Measurements from ENCODE around the gene NR3C1.

Gene NR3C1

GRCh38 chr5:143315929-143316328, 87.6 kb downstream of the NR3C1 start:
- FAIRE-seq (no peak), DNase-seq (ENCODE audit: insufficient read length, low spot score) (no peak)

DNA sequence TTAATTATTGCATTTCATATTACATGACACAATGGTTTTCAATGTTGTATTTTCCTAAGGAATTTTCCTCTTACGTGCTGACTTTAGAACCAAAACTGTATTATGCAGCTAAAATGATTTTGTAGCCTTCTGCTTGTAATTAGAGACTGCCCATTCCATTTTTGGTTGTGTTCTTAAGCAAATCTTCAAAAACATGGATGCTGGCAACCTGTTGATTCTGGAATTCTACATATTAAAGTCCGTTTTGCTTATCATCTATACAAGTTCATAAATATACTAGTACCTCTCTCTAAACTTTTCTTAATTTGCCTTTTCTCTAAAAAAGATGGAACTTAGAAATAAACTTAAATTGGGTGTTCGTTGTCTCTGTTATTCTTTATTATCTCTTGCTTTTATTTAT, 88.3 kb downstream of the NR3C1 start:
- DNase-seq (ENCODE audit: insufficient read length, low spot score), result no peak
- no peak for FAIRE-seq

DNA sequence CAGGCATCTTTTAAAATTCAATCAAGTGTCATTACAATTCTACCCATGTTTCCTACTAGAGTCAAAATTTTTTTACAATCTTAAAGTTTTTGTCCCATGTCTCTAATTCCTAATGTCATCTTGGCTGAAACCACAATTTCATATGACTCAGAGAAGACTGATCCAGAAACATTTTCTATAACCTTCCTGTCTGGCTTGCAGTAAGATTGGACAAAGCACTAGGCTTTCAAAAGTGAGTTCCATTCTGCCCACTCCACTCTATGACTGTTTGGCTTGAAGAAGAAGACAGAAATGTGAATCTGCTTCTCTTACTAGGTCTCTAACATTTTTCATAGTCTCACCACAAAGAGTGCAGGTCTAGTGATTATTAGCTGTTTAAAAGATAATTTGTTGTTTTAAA, 88.8 kb downstream of the NR3C1 start:
- DNase-seq (ENCODE audit: insufficient read length, low spot score) (no peak), FAIRE-seq (peak; percentile 71)

GRCh38 chr5:143314099-143314498, 89.4 kb downstream of the NR3C1 start:
- FAIRE-seq (peak; percentile 21), DNase-seq (ENCODE audit: insufficient read length, low spot score) (no peak)

- FAIRE-seq (peak; percentile 4), DNase-seq (ENCODE audit: insufficient read length, low spot score) (no peak)
Observed at GRCh38 chr5:143313298-143313852, 90.1 kb downstream of the NR3C1 start.

DNA sequence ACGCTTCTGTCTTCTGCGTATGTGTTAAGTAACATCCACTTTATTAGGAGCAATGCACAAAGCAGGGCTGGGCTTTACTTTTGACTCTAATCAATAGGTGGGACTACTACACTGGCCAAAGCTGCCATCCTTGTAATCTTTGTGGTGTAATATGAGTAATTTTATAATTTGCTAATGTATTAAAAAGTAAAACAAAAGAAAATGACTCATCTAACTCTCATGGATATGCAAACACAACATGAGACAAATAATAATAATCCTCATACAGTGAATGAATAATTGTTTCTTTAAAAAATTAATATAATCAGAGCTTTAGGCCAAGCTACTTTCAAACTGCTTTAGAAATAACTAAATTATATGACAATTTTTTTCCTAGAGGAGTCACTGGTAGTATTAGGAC, 90.7 kb downstream of the NR3C1 start:
- FAIRE-seq, result no peak
- DNase-seq (ENCODE audit: insufficient read length, low spot score), result no peak

GRCh38 chr5:143311955-143312354, 91.5 kb downstream of the NR3C1 start:
- DNase-seq (ENCODE audit: insufficient read length, low spot score), result no peak
- peak; percentile 75 for FAIRE-seq

DNA sequence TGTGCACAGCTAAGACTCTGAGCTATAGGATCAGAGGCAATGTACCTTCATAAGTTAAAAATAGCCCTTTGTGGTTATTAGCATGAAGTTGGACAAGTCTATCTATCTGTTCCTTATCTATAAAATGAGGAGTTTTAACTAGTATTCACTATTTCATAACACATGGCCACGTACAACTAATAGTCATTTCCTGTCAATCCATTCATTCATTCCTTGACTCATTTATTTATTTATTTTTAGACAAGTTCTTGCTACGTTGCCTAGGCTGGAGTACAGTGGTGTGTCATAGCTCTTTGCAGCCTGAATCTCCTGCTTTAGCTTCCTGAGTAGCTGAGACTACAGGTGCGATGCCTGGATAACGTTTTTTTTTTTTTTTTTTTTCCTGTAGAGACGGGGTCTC, 92.1 kb downstream of the NR3C1 start:
- DNase-seq (ENCODE audit: insufficient read length, low spot score), result no peak
- FAIRE-seq, result no peak

GRCh38 chr5:143309661-143310431, 93.6 kb downstream of the NR3C1 start:
- DNase-seq (ENCODE audit: insufficient read length, low spot score) (no peak), FAIRE-seq (no peak)

GRCh38 chr5:143308731-143309130, 94.8 kb downstream of the NR3C1 start:
- DNase-seq (ENCODE audit: insufficient read length, low spot score) (no peak), FAIRE-seq (no peak)

DNA sequence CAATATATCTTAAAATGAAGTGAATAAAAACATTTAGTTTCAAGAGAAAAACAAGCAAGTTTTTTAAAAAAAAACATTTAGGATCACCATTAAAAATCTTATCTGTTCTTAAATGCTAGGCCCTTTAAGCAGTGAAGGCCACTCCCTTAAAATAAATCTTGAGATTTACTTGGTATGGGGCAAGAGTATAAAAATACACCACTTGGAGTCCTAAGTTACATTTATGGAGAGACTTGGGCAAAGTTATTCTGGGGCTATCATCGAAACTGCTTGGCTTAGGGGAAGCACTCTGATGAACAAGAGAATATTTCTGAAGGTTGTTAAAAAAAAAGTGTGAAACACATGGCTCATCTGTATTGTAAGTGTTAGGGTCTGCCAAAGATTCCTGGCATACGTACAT, 97.4 kb downstream of the NR3C1 start:
- FAIRE-seq, result no peak
- DNase-seq (ENCODE audit: insufficient read length, low spot score), result no peak

- FAIRE-seq (no peak), DNase-seq (ENCODE audit: insufficient read length, low spot score) (no peak)
Observed at GRCh38 chr5:143304836-143305475, 98.5 kb downstream of the NR3C1 start.

GRCh38 chr5:143302341-143303045, 101.0 kb downstream of the NR3C1 start:
- peak; percentile 64 for FAIRE-seq
- no peak for DNase-seq (ENCODE audit: insufficient read length, low spot score)

GRCh38 chr5:143297756-143298155, 105.7 kb downstream of the NR3C1 start:
- DNase-seq (ENCODE audit: insufficient read length, low spot score) (no peak), FAIRE-seq (no peak)

GRCh38 chr5:143290125-143290524, 113.4 kb downstream of the NR3C1 start:
- FAIRE-seq (no peak), DNase-seq (ENCODE audit: insufficient read length, low spot score) (no peak)

DNA sequence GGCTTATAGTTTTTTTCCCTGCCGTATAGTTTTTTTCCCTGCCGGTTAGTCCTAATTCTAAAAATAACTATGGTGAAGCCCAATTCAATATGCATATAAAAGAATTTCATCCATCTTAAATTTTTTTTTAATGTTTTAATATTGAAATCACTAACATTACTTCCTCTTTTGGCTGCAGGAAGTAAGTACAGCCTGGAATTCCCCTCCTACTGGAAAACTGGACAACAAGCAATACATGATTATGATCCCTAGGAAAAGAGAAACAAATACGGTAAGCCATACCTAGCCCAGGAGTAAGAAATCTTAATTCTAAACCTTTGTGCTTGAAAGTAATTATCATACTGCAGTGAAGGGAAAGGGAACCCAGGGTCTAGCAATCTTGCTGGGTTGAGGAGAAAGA, 119.0 kb downstream of the NR3C1 start:
- FAIRE-seq (no peak), DNase-seq (ENCODE audit: insufficient read length, low spot score) (no peak)

DNA sequence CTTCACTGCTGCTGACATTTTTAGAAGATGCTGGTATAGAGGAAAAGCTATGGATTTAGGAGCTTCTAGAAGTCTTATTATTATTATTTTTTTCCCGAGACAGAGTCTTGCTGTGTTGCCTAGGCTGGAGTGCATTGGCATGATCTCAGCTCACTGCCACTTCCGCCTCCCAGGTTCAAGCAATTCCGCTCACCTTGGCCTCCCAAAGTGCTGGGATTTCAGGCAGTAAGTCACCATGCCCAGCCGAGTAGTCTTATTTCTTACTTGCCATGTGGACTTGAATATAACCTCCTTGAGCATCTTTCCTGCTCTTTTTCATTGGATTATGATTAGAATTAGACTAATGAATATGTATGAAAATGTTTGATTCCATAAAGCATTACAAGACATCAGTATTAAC, 119.5 kb downstream of the NR3C1 start:
- no peak for FAIRE-seq
- no peak for DNase-seq (ENCODE audit: insufficient read length, low spot score)

DNA sequence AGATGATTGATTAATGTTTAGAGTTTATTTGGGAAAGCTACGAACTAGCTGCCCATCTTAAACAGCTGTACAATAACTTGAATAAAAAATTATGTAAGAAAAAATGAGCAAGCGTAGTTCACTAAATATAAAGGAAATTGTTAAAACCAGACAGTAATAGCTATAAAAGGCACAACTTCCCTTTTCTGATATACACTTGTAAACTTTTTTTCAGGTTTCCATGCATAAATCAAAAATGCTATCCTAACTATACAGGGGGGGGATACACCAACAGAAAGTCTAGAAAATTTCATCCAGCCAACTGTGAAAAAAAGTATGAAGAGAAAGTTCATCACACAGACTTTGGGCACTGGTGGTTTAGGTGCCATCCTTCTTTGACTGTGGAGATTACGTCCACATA, 122.3 kb downstream of the NR3C1 start:
- FAIRE-seq (no peak), DNase-seq (ENCODE audit: insufficient read length, low spot score) (no peak)

GRCh38 chr5:143279698-143280097, 123.8 kb downstream of the NR3C1 start:
- DNase-seq (ENCODE audit: insufficient read length, low spot score), result no peak
- no peak for FAIRE-seq

DNA sequence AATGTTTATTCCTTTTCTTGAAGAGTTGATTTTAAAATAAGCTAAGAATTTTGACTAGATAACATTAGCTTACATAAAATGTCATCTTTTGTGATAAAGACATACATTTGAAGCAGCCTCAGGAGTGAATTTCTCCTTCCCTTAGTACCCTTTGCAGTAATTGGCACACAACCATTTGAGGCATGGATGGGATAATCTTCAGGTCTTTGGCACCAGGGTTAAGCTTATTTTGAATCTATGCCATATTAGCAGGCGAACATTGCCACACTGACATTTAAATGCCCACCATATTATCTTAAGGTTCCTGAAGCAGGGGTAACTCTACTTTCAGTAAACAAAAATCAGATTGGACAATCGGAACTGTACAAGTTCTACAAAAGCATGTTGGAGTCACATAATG, 126.0 kb downstream of the NR3C1 start:
- no peak for DNase-seq (ENCODE audit: insufficient read length, low spot score)
- FAIRE-seq, result no peak

DNA sequence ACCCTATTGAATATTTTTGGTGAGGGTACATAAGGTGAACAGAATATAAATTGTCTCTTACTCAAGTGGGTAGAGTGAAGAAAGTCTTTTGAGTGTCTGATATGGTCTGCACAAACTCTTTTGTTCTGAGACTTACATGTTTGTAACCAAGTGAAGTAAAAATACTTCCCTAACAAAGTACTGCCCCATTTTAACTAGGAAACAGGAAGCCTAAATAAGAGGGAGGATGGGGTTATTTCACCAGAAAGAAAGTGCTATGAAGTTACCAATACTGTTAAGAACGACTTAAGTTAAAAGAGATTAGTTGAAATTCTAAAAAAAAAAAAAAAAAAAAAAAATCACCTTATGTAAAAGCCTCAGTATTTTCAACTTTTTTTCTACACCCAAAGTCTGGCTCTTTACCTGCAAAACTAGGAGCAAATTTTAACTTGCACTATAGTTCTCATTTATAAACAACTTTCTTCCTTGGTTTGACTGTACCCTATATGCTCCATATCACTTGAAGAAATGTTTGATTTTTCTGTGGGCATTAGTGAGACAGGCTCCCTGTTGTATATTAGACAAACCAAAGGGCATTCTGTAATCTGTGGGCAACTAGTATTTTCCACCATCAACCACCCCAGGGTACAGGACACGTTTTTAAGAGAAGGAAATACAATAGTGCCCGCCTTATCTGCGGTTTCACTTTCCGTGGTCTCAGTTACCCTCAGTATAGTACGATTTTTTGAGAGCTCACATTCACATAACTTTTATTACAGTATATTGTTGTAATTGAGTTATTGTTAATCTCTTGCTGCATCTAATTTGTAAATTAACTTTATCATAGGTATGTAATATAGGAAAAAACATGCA, 127.7 kb downstream of the NR3C1 start:
- DNase-seq (ENCODE audit: insufficient read length, low spot score), result no peak
- no peak for FAIRE-seq
